Lower lobe of right lung (tissue), 2 donors: Measurements from ENCODE around the gene DGCR6. TPM values are rescaled to one million over a fixed set of nuclear protein-coding genes. Genes with fewer than 3 reads are reported as not detected.
A peak's percentile ranks its signal among the peaks of the same experiment; 100 is the strongest.
"Not testable (repeated sequence)": the region's sequence is repeated elsewhere in the genome, so short reads cannot be mapped to it uniquely, and the experiment has no call there.

Experiments
- ATAC-seq, 2 donors: fragments of 200-7000 bp; cut with Tn5 transposase; one replicate each; pipeline ENCODE4 v1.9.1; 2020 to 2022; ENCODE audit warnings: mild to moderate bottlenecking in 2 of 2, moderate library complexity in 2 of 2
- DNase-seq: peaks from one replicate; pipeline ENCODE4 v3.0.0-alpha.2; 2020
- H3K27ac ChIP-seq: fragments of 200-600 bp; one replicate; pipeline ENCODE4 v1.8.0; 2022
- H3K27me3 ChIP-seq: fragments of 200-600 bp; one replicate; pipeline ENCODE4 v1.8.0; 2022; ENCODE audit warnings: low read depth
- H3K36me3 ChIP-seq: fragments of 200-600 bp; one replicate; pipeline ENCODE4 v1.8.0; 2022; ENCODE audit warnings: mild to moderate bottlenecking
- H3K4me1 ChIP-seq: fragments of 200-600 bp; one replicate; pipeline ENCODE4 v1.8.0; 2022
- H3K4me3 ChIP-seq: fragments of 200-600 bp; one replicate; pipeline ENCODE4 v1.8.0; 2022; ENCODE audit warnings: mild to moderate bottlenecking
- H3K9me3 ChIP-seq: fragments of 200-600 bp; one replicate; pipeline ENCODE4 v1.8.0; 2022
- CTCF ChIP-seq: fragments of 200-600 bp; IDR thresholded peaks from one replicate; pipeline ENCODE4 v1.8.0; 2022; ENCODE audit warnings: antibody characterized with exemption, mild to moderate bottlenecking
- intact Hi-C: fragments of 100-400 bp; cut with DNase I; formaldehyde crosslinking; loops from one replicate; pipeline ENCODE4 v1.11.0; 2022
- total RNA-seq: library from RNA; stranded (reverse); fragmentation: NEBNext Ultra II Directional; extraction: Animal tissue kit (Norgen Biotek cat#: 25700); gene quantifications from one replicate; pipeline ENCODE4 v1.2.1, GENCODE V29; 2021
- donor health status: DM: no; HTN: yes; CAD: no; lungs with severe emphysema.

The DGCR6 gene
- total RNA-seq, 1 donor from 2014 or later = 4.5 TPM

DNA sequence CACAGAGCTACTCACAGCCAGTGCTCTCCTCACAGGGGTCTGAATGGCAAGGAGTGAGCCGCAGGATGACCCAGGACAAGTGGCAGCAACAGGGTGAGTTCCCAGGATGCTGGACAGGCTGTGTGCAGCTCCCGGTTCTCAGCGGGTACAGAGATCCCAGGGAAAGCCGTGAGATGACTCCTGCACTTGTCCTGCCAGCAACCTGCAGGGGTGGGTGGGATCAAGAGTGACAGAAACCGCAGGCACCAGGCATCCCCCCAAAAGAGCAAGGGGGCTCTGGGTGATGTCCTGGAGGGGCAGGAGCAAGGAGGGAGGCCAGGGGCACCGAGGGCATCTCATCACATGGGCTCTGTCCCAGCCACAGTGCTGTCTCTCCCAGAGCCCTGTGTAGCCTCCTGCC lies 45.9 kb downstream of the DGCR6 start:
- Histone ChIP-seq H3K4me3 (no peak overlapping the region), H3K27me3 (no peaks in the 10 kb centered on the region), H3K9me3 (no peaks in the 10 kb centered on the region), H3K4me1 (no peaks in the 10 kb centered on the region), H3K36me3 (no peaks in the 10 kb centered on the region), H3K27ac (no peak overlapping the region)
- ATAC-seq = no peak
- intact Hi-C loops = no loop called here
- peak; percentile 13 for DNase-seq
- TF ChIP-seq CTCF = no peak

DNA sequence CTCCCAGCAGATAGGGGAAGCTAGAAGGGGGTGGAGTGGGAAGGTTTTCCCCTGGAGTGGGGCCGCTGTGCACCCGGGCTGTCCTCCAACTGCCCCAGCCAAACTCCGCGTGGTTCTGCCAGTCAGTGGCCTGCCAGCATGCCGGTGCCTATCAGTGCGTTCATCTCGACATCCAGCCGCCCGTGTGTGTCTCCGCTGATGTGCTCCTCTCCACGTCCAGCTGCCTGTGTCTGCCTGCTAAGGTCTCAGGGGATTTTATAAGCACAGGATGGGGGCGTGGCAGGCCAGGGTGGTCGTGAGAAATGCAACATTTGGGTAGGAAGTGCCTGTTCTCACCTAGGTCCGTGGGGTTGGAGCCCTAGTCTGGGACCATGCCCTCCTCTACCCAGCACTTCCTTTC lies 47.0 kb downstream of the DGCR6 start:
- H3K4me3 ChIP-seq, ATAC-seq, H3K27ac ChIP-seq, intact Hi-C loops, H3K9me3 ChIP-seq, H3K4me1 ChIP-seq, H3K27me3 ChIP-seq, H3K36me3 ChIP-seq: not testable (repeated sequence)
- DNase-seq = peak; percentile 24

DNA sequence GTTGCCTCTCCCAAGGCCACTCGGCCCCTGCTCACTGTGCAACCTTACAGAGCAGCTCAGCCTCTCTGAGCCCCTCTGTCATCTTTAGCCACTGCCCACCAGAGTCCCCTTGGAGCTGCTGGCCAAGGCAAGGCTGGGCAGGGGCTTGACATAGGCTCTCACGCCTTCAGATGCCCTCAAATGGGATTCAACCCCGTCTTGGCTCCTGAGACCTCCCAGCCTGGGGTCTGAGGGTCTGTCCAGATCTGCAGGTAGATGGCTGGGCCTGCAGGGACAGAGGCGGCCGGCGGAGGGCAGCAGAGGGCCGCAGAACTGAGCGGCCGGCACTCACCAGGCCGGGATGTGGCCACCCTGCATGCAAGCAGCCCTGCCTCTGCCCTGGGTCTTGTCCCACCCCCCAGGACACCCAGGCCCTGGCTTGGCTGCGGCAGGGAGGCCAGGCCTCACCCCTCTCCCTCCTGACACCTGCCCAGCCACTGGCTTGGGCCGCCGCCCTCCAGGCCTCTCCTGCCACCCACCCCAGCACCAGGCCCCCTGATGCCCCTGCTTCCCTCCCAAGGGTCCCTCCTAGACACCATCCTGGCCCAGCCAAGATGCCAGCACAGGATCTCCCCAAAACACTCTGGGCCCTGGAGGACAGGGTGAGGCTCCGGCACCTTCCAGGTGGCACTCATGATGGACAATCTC lies 48.3 kb downstream of the DGCR6 start:
- peak; percentile 83 for DNase-seq
- H3K9me3 ChIP-seq, H3K4me1 ChIP-seq, H3K4me3 ChIP-seq, H3K27me3 ChIP-seq, intact Hi-C loops, H3K27ac ChIP-seq, H3K36me3 ChIP-seq: not testable (repeated sequence)
- peak; percentile 85 to 90 for ATAC-seq
- peak; percentile 74 for TF ChIP-seq CTCF

- no peaks in the 10 kb centered on the region for H3K4me1 ChIP-seq
- no peaks in the 10 kb centered on the region for H3K36me3 ChIP-seq
- intact Hi-C loops = no loop called here
- TF ChIP-seq CTCF = no peak
- H3K9me3 ChIP-seq = no peaks in the 10 kb centered on the region
- H3K27ac ChIP-seq = no peak overlapping the region
- DNase-seq = peak; percentile 32
- H3K4me3 ChIP-seq = no peak overlapping the region
- ATAC-seq = peak in 1 of 2 donors; percentile 4
- H3K27me3 ChIP-seq = no peaks in the 10 kb centered on the region
Measured at GRCh38 chr22:18954990-18955571, 49.0 kb downstream of the DGCR6 start.

- ATAC-seq (no peak), DNase-seq (peak; percentile 20)
- intact Hi-C loops = no loop called here
- Histone ChIP-seq H3K4me1 (no peaks in the 10 kb centered on the region), H3K27me3 (no peaks in the 10 kb centered on the region), H3K9me3 (no peaks in the 10 kb centered on the region), H3K36me3 (no peaks in the 10 kb centered on the region), H3K4me3 (no peak overlapping the region), H3K27ac (no peak overlapping the region)
- TF ChIP-seq CTCF = no peak
Measured at GRCh38 chr22:18955696-18956095, 49.6 kb downstream of the DGCR6 start.

DNA sequence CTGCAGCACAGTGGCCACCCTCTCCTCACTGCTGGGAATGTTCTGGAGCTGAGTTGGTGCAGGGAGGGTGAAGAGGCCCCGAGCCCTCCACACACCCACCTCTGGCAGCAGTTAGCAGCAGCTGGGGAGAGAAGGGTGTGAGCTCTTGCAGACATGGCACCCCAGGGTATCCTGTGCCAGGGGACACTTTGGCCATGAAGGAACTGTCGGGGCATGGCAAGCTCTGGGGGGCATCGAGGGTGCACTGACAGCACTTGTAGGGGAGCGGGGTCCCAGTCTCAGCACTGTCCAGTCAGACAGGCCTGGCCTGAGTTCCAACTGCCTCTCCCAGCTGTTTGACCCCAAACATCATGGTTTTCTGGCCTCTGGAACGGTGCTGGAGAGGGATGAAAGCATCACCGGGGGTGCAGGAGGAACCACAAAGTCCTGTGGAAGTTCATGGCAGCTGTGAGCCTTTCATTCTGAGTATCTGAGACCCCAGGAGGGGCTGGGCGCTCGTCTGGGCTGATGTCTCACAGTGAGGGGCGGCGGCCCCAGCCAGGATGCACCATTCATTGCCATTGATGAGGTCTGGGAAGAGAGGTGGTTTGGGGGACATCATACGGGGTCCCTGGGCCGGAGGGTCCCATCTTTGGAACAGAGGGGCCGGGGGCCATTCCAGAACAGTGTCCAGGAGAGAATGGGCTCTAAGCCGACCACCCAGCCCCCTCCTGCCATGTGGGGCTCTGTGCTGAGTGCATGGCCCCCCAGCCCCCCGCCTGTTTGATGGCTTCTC lies 50.2 kb downstream of the DGCR6 start:
- H3K9me3 ChIP-seq, H3K36me3 ChIP-seq, H3K4me3 ChIP-seq, H3K27me3 ChIP-seq, intact Hi-C loops, ATAC-seq, H3K27ac ChIP-seq, H3K4me1 ChIP-seq: not testable (repeated sequence)
- peak; percentile 32 for DNase-seq

- H3K4me1 ChIP-seq, H3K27ac ChIP-seq, H3K9me3 ChIP-seq, intact Hi-C loops, H3K27me3 ChIP-seq, H3K4me3 ChIP-seq, H3K36me3 ChIP-seq, ATAC-seq: not testable (repeated sequence)
- DNase-seq = peak; percentile 31
Measured at GRCh38 chr22:18956956-18957355, 50.8 kb downstream of the DGCR6 start.

DNA sequence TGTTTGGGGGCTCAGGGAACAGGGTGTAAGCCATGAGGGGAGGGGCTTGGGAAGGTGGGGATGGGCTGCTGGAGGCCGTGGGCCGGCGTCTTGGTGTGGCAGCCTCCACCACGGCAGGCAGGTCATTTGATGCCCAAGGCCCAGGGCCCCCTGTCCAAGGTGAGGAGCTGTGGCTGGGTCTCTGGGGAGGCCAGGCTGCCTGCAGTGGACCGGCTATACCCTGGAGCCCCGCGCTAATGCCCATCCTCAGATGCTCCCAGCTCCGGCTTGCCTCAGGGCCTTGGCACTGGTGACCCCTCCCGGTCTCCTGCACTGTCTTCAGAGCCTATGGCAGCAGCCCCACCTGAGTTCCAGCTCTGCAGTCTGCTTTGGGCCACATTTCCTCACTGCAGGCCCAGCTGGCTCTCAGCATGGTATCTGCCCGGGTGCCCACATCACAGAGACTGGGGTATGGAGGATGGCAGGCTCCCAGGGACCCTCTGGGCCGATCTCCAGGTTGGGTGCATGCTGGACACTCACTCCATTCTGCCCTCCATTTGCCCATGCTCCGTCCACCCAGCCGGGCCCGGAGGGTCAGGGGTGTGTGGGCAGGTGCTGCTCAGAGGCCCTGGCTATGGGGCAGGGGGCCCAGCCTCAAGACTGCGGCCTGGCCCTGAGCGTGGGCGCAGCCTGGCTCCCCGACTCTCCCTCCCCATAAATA lies 51.7 kb downstream of the DGCR6 start:
- H3K9me3 ChIP-seq, ATAC-seq, H3K4me1 ChIP-seq, H3K27me3 ChIP-seq, H3K36me3 ChIP-seq, intact Hi-C loops, H3K27ac ChIP-seq, H3K4me3 ChIP-seq: not testable (repeated sequence)
- DNase-seq = peak; percentile 43

DNA sequence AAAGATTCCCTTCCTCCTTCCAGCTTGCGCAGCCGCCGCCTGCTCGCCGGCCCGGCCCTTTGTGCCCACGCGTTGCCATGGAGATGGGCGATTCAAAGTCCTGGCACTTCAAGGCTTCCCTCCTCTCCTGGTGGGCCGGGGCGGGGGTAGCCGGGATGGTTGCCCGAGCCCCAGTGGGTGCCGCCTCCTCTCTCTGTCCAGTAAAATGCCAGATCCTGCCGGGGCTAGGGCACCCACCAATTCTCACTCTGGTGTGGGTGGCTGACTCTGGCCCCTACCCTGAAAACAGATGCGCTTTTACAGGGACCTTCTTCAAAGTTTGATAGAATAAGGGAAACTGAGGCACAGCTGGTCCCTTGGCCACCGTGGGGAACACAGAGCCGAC lies 52.2 kb downstream of the DGCR6 start:
- H3K9me3 ChIP-seq, H3K4me1 ChIP-seq, ATAC-seq, H3K36me3 ChIP-seq, H3K27me3 ChIP-seq, H3K4me3 ChIP-seq, intact Hi-C loops, H3K27ac ChIP-seq: not testable (repeated sequence)
- DNase-seq = peak; percentile 19
